ENCODE data around the gene RACGAP1. TPM values are rescaled to one million over a fixed set of nuclear protein-coding genes. Genes with fewer than 3 reads are reported as not detected.
A peak's percentile ranks its signal among the peaks of the same experiment; 100 is the strongest.

RACGAP1 gene
- total and polyA plus RNA-seq, 3 donors from 2014 or later = 48.1 to 118 (median 60.6) TPM

DNA sequence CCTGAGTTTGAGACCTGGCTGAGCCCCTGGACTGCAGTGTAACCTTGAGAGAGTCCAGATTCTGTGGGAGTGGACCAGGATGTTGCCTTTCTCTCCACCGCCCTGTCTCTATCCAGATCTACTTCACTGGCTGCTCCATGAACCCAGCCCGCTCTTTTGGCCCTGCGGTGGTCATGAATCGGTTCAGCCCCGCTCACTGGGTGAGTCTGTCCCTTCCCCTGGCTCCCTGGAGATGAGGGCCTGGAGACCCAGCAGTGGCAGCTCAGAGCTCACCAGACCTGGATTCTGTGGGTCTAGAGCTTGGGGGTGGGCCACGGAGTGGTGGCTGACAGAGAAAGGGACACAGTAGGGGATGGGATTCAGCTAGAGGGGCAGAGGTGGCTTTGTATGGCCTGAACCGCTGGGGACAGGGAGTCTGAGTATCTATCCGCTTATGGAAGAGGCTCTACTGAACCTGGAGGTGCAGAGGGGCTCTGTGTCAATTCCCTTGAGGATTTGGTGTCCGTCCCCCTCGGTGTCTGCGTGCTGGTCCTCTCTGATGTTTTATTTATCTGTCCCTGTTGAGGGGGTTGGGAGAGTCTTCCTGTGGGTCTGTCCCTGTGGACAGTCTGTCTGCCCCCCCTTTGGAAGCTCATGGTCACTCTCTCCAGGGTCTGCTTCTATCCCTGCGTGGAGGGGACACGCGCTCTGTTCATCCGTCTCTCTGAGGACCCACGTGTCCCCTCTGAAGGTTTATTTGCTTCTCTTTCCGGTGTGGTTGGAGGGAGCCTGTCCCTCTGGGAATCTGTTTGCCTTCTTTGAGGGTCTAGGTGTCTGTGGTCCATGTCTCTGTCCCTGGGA, 61.1 kb downstream of the RACGAP1 start:
- intact Hi-C loops (cut with DNase I; ENCODE audit: low total_unique reads) = no loop called here

DNA sequence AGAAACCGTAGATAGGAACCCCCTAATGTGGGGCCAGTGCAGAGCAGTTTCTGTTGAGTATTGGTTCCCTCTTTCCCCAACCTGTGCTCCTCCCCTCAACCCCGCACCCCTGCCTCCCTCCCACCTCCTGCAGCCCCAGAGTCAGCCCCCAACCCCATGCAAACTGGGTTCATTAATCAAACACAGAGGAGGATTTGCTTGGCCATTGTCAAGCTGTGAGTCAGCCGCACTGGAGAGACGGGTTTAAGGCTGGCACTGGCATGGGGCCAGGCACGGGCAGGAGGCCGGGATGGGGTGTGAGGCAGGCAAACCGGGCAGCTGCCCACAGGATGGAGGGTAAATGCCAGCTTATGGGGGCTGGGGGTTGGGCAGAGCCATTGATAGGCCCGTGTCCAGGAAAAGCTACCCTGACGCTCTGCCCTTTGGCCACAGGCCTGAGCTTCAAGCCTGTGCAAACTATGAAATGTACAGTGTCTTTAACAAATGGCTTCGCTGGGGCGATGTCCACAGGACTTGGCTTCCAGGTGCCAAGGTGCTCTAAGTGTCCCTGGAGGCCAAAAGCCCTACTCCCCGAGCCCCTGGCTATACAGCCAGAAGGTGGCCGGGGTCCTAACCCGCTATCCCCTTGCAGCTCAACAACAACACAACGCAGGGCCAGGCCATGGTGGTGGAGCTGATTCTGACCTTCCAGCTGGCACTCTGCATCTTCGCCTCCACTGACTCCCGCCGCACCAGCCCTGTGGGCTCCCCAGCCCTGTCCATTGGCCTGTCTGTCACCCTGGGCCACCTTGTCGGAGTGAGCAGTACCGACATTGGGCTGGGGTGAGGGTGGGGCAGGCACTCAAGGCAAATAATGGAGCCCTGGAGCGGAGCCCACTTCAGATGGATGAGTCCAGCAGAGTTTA, 62.2 kb downstream of the RACGAP1 start:
- Histone ChIP-seq H3K27ac (no peak overlapping the region), H3K36me3 (ENCODE audit: low read depth, missing control alignments) (no peaks in the 10 kb centered on the region), H3K4me3 (no peak overlapping the region), H3K4me1 (peaks cover 23% of the 10 kb centered on the region), H3K27me3 (no peaks in the 10 kb centered on the region), H3K9me3 (no peaks in the 10 kb centered on the region)
- intact Hi-C loops (cut with DNase I; ENCODE audit: low total_unique reads) = no loop called here
- 77 to 81% methylated on average over 21 of the region's 21 CpGs for WGBS, 2 donors
- TF ChIP-seq POLR2A (IDR thresholded peaks at IDR 0.05) = no peak
- TF ChIP-seq, protein P1, sequence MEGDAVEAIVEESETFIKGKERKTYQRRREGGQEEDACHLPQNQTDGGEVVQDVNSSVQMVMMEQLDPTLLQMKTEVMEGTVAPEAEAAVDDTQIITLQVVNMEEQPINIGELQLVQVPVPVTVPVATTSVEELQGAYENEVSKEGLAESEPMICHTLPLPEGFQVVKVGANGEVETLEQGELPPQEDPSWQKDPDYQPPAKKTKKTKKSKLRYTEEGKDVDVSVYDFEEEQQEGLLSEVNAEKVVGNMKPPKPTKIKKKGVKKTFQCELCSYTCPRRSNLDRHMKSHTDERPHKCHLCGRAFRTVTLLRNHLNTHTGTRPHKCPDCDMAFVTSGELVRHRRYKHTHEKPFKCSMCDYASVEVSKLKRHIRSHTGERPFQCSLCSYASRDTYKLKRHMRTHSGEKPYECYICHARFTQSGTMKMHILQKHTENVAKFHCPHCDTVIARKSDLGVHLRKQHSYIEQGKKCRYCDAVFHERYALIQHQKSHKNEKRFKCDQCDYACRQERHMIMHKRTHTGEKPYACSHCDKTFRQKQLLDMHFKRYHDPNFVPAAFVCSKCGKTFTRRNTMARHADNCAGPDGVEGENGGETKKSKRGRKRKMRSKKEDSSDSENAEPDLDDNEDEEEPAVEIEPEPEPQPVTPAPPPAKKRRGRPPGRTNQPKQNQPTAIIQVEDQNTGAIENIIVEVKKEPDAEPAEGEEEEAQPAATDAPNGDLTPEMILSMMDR (IDR thresholded peaks at IDR 0.05) = no peak
- peak; percentile 49 for DNase-seq

More for the DNA sequence above, 61.1 kb downstream of the RACGAP1 start:
- Histone ChIP-seq H3K36me3 (ENCODE audit: low read depth, missing control alignments) (no peaks in the 10 kb centered on the region), H3K4me3 (no peak overlapping the region), H3K4me1 (peaks cover 23% of the 10 kb centered on the region), H3K27me3 (no peaks in the 10 kb centered on the region), H3K9me3 (no peaks in the 10 kb centered on the region), H3K27ac (no peak overlapping the region)
- no peak for TF ChIP-seq POLR2A (IDR thresholded peaks at IDR 0.05)
- TF ChIP-seq, protein P1 (IDR thresholded peaks at IDR 0.05) = no peak
- 67 to 87% methylated on average over 15 to 17 of the region's 17 CpGs for WGBS, 2 donors
- no peak for DNase-seq

DNA sequence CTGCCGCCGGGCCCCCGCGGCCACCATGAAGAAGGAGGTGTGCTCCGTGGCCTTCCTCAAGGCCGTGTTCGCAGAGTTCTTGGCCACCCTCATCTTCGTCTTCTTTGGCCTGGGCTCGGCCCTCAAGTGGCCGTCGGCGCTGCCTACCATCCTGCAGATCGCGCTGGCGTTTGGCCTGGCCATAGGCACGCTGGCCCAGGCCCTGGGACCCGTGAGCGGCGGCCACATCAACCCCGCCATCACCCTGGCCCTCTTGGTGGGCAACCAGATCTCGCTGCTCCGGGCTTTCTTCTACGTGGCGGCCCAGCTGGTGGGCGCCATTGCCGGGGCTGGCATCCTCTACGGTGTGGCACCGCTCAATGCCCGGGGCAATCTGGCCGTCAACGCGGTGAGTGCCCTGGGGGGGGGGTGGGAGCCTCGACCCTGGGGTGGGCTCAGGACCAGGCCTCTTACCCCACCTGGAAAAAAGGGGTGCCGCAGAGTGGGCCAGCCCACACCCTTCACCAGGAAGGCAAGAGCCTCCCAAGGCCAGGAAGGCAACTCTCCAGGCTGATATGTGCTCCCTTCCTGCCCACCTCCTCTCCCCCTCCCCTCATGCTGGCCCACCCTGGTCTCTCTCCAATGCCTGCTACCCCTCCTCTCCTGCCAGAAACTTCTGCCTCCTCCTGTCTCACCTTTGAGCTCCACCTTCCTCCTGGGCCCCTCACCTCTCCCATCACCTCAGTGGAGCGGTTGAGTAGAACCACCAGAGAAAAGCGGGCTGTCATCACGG, 63.1 kb downstream of the RACGAP1 start:
- no peaks in the 10 kb centered on the region for H3K36me3 ChIP-seq (ENCODE audit: low read depth, missing control alignments)
- H3K27ac ChIP-seq = no peak overlapping the region
- no peak for DNase-seq
- TF ChIP-seq POLR2A (IDR thresholded peaks at IDR 0.05) = no peak
- TF ChIP-seq, protein P1 (IDR thresholded peaks at IDR 0.05) = no peak
- H3K9me3 ChIP-seq = no peaks in the 10 kb centered on the region
- H3K4me1 ChIP-seq = peaks cover 16% of the 10 kb centered on the region
- no peak overlapping the region for H3K4me3 ChIP-seq
- WGBS, 2 donors = 59 to 85% methylated on average over 15 to 33 of the region's 37 CpGs
- H3K27me3 ChIP-seq = no peaks in the 10 kb centered on the region
- intact Hi-C loops (cut with DNase I; ENCODE audit: low total_unique reads) = no loop called here

DNA sequence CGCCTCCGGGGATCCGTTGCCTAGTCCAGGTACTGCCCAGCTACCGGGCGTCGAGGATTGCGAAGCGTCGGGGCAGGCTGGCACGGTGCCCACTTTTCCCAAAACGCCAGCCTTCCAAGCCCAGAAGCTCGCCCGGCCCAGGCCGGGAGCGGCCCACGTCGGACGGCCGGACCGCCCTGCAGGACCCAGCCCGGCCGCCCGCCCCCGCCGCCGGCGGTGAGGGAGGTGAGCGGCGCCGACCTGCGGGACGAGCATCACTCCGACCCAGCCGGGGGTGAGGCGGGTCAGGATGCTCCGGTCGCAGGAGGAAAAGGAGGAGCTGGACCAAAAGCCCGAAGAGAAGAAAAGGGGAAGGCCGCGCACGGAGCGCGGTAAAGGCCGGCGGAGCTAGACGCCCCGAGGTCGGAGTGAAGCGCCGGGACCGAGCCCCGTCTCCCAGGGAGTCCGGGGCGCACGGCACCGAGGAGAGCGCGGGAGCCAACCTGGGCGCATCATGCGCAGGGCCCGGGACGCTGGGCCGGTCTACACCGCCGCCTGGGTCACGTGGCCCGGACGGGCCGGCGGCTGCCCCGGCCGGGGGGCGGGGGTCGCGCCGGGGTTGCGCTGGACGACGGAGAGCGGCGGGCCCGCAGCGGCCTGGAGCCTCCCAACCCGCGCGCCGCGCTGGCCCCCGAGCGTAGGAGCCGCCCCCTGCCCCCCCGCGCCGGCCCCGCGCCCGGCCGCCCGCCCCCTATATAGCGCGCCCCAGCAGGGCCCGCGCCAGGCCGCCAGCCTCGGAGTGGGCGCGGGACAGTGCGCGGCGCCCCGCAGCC, 64.0 kb downstream of the RACGAP1 start, which contains the start of gene AQP5:
AQP5 (plus strand) TSS at position 762 of the 812 bp plus-strand sequence. CDS start 146 bp downstream, outside the sequence.
- no peak for DNase-seq
- intact Hi-C loops (cut with DNase I; ENCODE audit: low total_unique reads) = no loop called here
- no peaks in the 10 kb centered on the region for H3K9me3 ChIP-seq
- H3K27me3 ChIP-seq = no peaks in the 10 kb centered on the region
- H3K27ac ChIP-seq = no peak within 1 kb of the TSS
- no peaks in the 10 kb centered on the region for H3K36me3 ChIP-seq (ENCODE audit: low read depth, missing control alignments)
- peaks cover 15% of the 10 kb centered on the region for H3K4me1 ChIP-seq
- H3K4me3 ChIP-seq = peak within 1 kb of the TSS; percentile 29 to 47
- TF ChIP-seq POLR2A (IDR thresholded peaks at IDR 0.05) = no peak
- TF ChIP-seq, protein P1 (IDR thresholded peaks at IDR 0.05) = no peak
- 1 to 2% methylated on average over 22 to 50 of the region's 111 CpGs for WGBS, 2 donors

All from testis (tissue), 3 donors.